Cardiac fibroblast (primary cell): ENCODE data around the gene OR5D13.

Source experiments
- DNase-seq, 2 donors: peaks; one replicate each; pipeline versions ENCODE4 v3.0.0 to v3.0.0-alpha.2; 2010; ENCODE audit warnings: low read depth in 2 of 2
- H3K4me3 ChIP-seq, 2 donors: replicated peaks in 1 of 2; 1 replicate in 1 of 2; 2 replicates in 1 of 2; pipeline ENCODE4 v1.5.1; 2011; ENCODE audit warnings: low read depth in 2 of 2, low read length in 2 of 2, mild to moderate bottlenecking in 2 of 2, moderate library complexity in 1 of 2
- TF ChIP-seq, protein P1 (sequence below): IDR thresholded peaks from one replicate; pipeline ENCODE4 v1.5.1; 2011; ENCODE audit warnings: low read depth, mild to moderate bottlenecking, low read length, inconsistent platforms

OR5D13 gene

DNA sequence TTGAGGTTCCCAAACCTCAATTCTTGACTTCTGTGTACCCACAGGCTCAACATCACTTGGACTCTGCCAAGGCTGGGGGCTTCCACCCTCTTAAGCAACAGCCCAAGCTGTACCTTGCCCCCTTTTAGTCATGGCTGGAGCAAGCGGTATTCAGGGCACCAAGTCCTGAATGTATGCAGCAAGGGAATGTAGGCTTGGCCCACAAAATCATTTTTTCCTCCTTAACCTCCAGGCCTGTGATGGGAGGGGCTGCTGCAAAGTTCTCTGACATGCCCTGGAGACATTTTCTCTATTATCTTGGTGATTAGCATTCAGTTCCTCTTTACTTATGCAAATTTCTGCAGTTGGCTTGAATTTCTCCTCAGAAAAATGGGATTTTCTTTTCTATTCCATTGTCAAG lies 33.0 kb downstream of the OR5D13 start:
- TF ChIP-seq, protein P1, sequence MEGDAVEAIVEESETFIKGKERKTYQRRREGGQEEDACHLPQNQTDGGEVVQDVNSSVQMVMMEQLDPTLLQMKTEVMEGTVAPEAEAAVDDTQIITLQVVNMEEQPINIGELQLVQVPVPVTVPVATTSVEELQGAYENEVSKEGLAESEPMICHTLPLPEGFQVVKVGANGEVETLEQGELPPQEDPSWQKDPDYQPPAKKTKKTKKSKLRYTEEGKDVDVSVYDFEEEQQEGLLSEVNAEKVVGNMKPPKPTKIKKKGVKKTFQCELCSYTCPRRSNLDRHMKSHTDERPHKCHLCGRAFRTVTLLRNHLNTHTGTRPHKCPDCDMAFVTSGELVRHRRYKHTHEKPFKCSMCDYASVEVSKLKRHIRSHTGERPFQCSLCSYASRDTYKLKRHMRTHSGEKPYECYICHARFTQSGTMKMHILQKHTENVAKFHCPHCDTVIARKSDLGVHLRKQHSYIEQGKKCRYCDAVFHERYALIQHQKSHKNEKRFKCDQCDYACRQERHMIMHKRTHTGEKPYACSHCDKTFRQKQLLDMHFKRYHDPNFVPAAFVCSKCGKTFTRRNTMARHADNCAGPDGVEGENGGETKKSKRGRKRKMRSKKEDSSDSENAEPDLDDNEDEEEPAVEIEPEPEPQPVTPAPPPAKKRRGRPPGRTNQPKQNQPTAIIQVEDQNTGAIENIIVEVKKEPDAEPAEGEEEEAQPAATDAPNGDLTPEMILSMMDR: no peak
- DNase-seq: no peak
- H3K4me3 ChIP-seq: no peak overlapping the region

DNA sequence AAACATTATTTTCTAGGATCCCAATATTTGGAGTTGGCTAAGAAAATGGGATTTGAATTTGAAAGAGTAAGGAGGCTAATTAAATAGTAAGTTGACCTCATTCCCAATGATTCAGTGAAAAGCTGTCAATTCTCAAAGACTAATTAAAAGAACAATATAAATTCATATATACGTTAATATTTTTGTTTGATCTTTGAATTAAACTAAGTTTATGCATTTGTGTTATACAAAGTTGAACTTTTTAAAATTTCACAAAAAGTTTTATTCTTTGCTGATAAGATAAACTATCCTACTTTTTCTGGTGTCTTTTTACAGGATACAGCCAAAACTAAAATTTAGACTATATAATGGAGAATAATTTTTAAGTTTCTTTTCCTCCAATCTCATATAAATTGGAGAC lies 37.8 kb downstream of the OR5D13 start, which contains the start of gene OR5L1:
TSS of gene OR5L1 (plus strand) at position 301 of the 400 bp plus-strand sequence. CDS start 100 bp downstream, outside the sequence.
- TF ChIP-seq, protein P1: no peak
- DNase-seq: no peak
- no peak within 1 kb of the TSS for H3K4me3 ChIP-seq

DNA sequence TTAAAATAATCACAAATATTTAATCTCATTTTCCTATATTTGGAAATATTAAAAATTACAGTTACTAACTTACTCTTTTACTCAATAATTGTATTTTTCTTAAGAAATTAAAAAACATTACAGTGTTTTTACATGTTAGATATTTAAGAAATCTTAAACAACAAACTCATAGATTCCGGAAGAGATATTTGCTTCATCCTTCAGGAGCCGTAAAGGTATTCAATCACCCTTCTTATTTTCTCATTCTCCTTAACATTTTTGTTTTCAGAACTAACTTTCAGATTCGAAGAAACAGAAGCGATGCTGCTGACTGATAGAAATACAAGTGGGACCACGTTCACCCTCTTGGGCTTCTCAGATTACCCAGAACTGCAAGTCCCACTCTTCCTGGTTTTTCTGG lies 46.1 kb downstream of the OR5D13 start, which contains the start of gene OR5D18:
TSS of gene OR5D18 (plus strand) at position 301 of the 400 bp plus-strand sequence. CDS start at position 301, 0 bp downstream.
- no peak for DNase-seq
- TF ChIP-seq, protein P1: no peak

More for the DNA sequence above, 46.1 kb downstream of the OR5D13 start, which contains the start of gene OR5D18:
- H3K4me3 ChIP-seq: no peak within 1 kb of the TSS
